Sigmoid colon (tissue), 4 donors: ENCODE results near the gene PLA2G2E.

Experiments used
- CTCF ChIP-seq, 4 experiments: fragments of 450-650 bp in 3 of 4; fragments of 200-600 bp in 1 of 4; IDR thresholded peaks; one replicate each; pipeline ENCODE4 v1.5.1; 2016 to 2019; ENCODE audit warnings: antibody characterized with exemption in 4 of 4, mild to moderate bottlenecking in 3 of 4, moderate library complexity in 2 of 4
- POLR2A ChIP-seq, 2 donors: fragments of 450-650 bp; IDR thresholded peaks; one replicate each; pipeline ENCODE4 v1.6.1; 2016; ENCODE audit warnings: antibody characterized with exemption in 2 of 2, mild to moderate bottlenecking in 2 of 2, moderate library complexity in 2 of 2
- POLR2AphosphoS5 ChIP-seq, 4 donors: sonication (generic); formaldehyde crosslinking; IDR thresholded peaks; one replicate each; pipeline ENCODE4 v1.6.1; 2017; ENCODE audit warnings: antibody characterized with exemption in 4 of 4

- TF ChIP-seq POLR2A (IDR thresholded peaks at IDR 0.05) (no peak), CTCF (IDR thresholded peaks at IDR 0.05) (no peak), POLR2AphosphoS5 (IDR thresholded peaks at IDR 0.05) (no peak)
These were observed 15.1 kb upstream of the PLA2G2E start for GRCh38 chr1:19938472-19938871.
